Measurements from ENCODE around the gene NAA50. TPM values are rescaled to one million over a fixed set of nuclear protein-coding genes. Genes with fewer than 3 reads are reported as not detected.

The NAA50 gene
- polyA plus RNA-seq, 3 donors, result 32.2 to 105 (median 80.0) TPM

DNA sequence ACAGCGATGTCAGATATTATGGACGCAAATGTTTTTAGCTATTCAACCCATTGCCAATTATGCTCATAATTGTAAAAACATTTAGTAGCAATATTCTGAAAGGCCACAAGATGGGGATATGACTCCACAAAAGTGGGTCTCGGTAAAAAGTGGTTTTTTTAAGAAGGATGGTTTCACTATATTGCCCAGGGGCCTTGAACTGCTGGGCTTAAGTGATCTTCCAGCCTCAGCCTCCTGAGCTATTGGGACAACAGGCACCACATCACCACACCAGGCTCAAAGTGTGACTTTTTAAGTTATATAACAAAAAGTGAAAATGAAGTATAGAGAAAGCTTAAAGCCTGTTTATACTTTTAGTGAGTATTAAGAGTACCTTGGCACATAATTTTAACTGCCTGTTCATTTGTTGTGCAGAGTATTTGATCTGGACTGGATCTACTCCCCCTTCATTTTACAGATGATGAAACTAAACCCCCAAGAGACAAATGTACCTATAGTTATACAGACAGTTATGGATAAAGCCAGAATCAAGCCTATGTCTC is 9.4 kb downstream of the NAA50 start:
- H3K4me3 ChIP-seq (replicated peaks in 1 of 3; ENCODE audit: low read depth in 2 of 3, low read length in 3 of 3), result no peak overlapping the region
- H3K9ac ChIP-seq (ENCODE audit: insufficient read depth, low read length, poor library complexity, severe bottlenecking), result no peak overlapping the region
- peaks cover 0 to 4% of the 10 kb centered on the region in 2 donors for H3K4me1 ChIP-seq (ENCODE audit: control insufficient read depth in 1 of 2, insufficient read depth in 2 of 2, low read length in 2 of 2)
- H3K79me2 ChIP-seq (ENCODE audit: insufficient read depth, low read length), result peaks cover 100% of the 10 kb centered on the region
- peaks cover 12% of the 10 kb centered on the region for H3K4me1 Mint-ChIP-seq
- no peaks in the 10 kb centered on the region for H3K9me3 Mint-ChIP-seq
- peak; percentile 54 to 72 (median 60) for DNase-seq
- intact Hi-C loops (cut with micrococcal nuclease), result loop anchor here in 1 of 2 donors (5.0 kb wide), 1 partner anchor 101 kb away; the partner anchor contains the start of gene GRAMD1C
- no peak overlapping the region for H3K4me2 ChIP-seq (replicated peaks; ENCODE audit: extremely low read depth, low read length, poor library complexity, severe bottlenecking)
- no peak overlapping the region for H2AFZ ChIP-seq (ENCODE audit: insufficient read depth, low read depth, low read length, poor library complexity, severe bottlenecking)
- H3K9me3 ChIP-seq (replicated peaks in 1 of 2; ENCODE audit: control insufficient read depth in 1 of 2, insufficient read depth in 1 of 2, low read length in 2 of 2), result no peaks in the 10 kb centered on the region
- no peak overlapping the region for H3K4me3 Mint-ChIP-seq
- H3K36me3 Mint-ChIP-seq, result peaks cover 3 to 12% of the 10 kb centered on the region in 2 donors
- no CpG with 5 or more reads among the region's 3 CpGs for WGBS (ENCODE audit: insufficient coverage)
- H3K27ac Mint-ChIP-seq, result peak overlapping the region; percentile 11 to 79 (median 47)
- H3K27ac ChIP-seq (ENCODE audit: low read depth in 1 of 2, low read length in 2 of 2), result peak overlapping the region in 1 of 2 donors; percentile 30
- H3K36me3 ChIP-seq (replicated peaks in 1 of 2; ENCODE audit: control insufficient read depth in 1 of 2, insufficient read depth in 2 of 2, low read length in 2 of 2), result peaks cover 0 to 5% of the 10 kb centered on the region in 2 donors
- TF ChIP-seq, protein P1, sequence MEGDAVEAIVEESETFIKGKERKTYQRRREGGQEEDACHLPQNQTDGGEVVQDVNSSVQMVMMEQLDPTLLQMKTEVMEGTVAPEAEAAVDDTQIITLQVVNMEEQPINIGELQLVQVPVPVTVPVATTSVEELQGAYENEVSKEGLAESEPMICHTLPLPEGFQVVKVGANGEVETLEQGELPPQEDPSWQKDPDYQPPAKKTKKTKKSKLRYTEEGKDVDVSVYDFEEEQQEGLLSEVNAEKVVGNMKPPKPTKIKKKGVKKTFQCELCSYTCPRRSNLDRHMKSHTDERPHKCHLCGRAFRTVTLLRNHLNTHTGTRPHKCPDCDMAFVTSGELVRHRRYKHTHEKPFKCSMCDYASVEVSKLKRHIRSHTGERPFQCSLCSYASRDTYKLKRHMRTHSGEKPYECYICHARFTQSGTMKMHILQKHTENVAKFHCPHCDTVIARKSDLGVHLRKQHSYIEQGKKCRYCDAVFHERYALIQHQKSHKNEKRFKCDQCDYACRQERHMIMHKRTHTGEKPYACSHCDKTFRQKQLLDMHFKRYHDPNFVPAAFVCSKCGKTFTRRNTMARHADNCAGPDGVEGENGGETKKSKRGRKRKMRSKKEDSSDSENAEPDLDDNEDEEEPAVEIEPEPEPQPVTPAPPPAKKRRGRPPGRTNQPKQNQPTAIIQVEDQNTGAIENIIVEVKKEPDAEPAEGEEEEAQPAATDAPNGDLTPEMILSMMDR (IDR thresholded peaks at IDR 0.05), result peak; percentile 80
- no peaks in the 10 kb centered on the region for H3K27me3 ChIP-seq (ENCODE audit: control insufficient read depth in 2 of 2, insufficient read depth in 2 of 2, low read length in 2 of 2)
- no peaks in the 10 kb centered on the region for H3K27me3 Mint-ChIP-seq (ENCODE audit: low read depth in 3 of 3)
- peaks cover 100% of the 10 kb centered on the region for H4K20me1 ChIP-seq (ENCODE audit: insufficient read depth, low read length)

DNA sequence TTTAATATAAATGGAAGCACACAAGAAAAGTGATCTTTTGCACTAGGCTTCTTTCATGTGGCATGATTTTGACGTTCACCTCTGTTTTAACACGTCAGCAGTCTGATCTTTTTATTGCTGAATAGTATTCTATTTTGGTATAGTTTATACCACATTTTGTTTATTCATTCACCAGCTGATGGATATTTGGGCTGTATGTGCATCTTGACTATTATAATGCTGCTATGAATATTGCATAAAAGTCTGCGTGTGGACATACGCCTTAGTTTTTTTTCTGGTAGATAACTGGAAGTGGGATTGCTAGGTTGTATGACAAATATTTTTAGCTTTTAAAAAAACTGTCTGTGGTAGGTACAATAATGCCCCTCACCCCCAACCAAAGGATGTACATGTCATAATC is 14.4 kb downstream of the NAA50 start:
- intact Hi-C loops (cut with micrococcal nuclease), result no loop called here
- no peak overlapping the region for H3K27ac ChIP-seq (ENCODE audit: low read depth in 1 of 2, low read length in 2 of 2)
- Mint-ChIP-seq H3K9me3 (no peaks in the 10 kb centered on the region), H3K4me3 (no peak overlapping the region), H3K4me1 (peaks cover 2% of the 10 kb centered on the region), H3K27ac (no peak overlapping the region), H3K27me3 (ENCODE audit: low read depth in 3 of 3) (no peaks in the 10 kb centered on the region), H3K36me3 (peaks cover 10 to 21% of the 10 kb centered on the region in 2 donors)
- no peak for DNase-seq
- no peak overlapping the region for H3K9ac ChIP-seq (ENCODE audit: insufficient read depth, low read length, poor library complexity, severe bottlenecking)
- no peaks in the 10 kb centered on the region for H3K9me3 ChIP-seq (replicated peaks in 1 of 2; ENCODE audit: control insufficient read depth in 1 of 2, insufficient read depth in 1 of 2, low read length in 2 of 2)
- peaks cover 0 to 36% of the 10 kb centered on the region in 2 donors for H3K36me3 ChIP-seq (replicated peaks in 1 of 2; ENCODE audit: control insufficient read depth in 1 of 2, insufficient read depth in 2 of 2, low read length in 2 of 2)
- H2AFZ ChIP-seq (ENCODE audit: insufficient read depth, low read depth, low read length, poor library complexity, severe bottlenecking), result no peak overlapping the region
- no peak overlapping the region for H3K4me3 ChIP-seq (replicated peaks in 1 of 3; ENCODE audit: low read depth in 2 of 3, low read length in 3 of 3)
- H3K4me1 ChIP-seq (ENCODE audit: control insufficient read depth in 1 of 2, insufficient read depth in 2 of 2, low read length in 2 of 2), result peaks cover 0 to 2% of the 10 kb centered on the region in 2 donors
- no CpG with 5 or more reads among the region's 4 CpGs for WGBS (ENCODE audit: insufficient coverage)
- no peak overlapping the region for H3K4me2 ChIP-seq (replicated peaks; ENCODE audit: extremely low read depth, low read length, poor library complexity, severe bottlenecking)
- peaks cover 100% of the 10 kb centered on the region for H3K79me2 ChIP-seq (ENCODE audit: insufficient read depth, low read length)
- no peaks in the 10 kb centered on the region for H3K27me3 ChIP-seq (ENCODE audit: control insufficient read depth in 2 of 2, insufficient read depth in 2 of 2, low read length in 2 of 2)
- TF ChIP-seq, protein P1 (IDR thresholded peaks at IDR 0.05), result no peak
- H4K20me1 ChIP-seq (ENCODE audit: insufficient read depth, low read length), result peaks cover 96% of the 10 kb centered on the region

Data from CD14-positive monocyte (primary cell).